HepG2 (cell line): ENCODE measurements around the gene ENTPD2. TPM values are rescaled to one million over a fixed set of nuclear protein-coding genes. Genes with fewer than 3 reads are reported as not detected.

Experiments
- AKNA ChIP-seq: sonication (generic); formaldehyde crosslinking; IDR thresholded peaks from 2 replicates; pipeline ENCODE4 v1.4.0; 2020; ENCODE audit warnings: missing genetic modification reagents, borderline replicate concordance
- HCFC1 ChIP-seq: fragments of 150-350 bp; IDR thresholded peaks from 2 replicates; pipeline ENCODE4 v1.6.1; 2014; ENCODE audit warnings: low read depth, low read length
- PAX8 ChIP-seq: sonication (generic); formaldehyde crosslinking; IDR thresholded peaks from 2 replicates; pipeline ENCODE4 v1.8.0; 2022; ENCODE audit warnings: mild to moderate bottlenecking, missing genetic modification reagents, borderline replicate concordance
- PHF20 ChIP-seq: sonication (generic); formaldehyde crosslinking; IDR thresholded peaks from 2 replicates; pipeline ENCODE4 v1.5.0; 2020; ENCODE audit warnings: mild to moderate bottlenecking, missing genetic modification reagents
- POGZ ChIP-seq: sonication (generic); formaldehyde crosslinking; IDR thresholded peaks from 2 replicates; pipeline ENCODE4 v1.4.0; 2020; ENCODE audit warnings: mild to moderate bottlenecking, missing genetic modification reagents
- PRDM10 ChIP-seq: sonication (generic); formaldehyde crosslinking; IDR thresholded peaks from 2 replicates; pipeline ENCODE4 v1.4.0; 2020; ENCODE audit warnings: low read depth, missing genetic modification reagents
- SIX1 ChIP-seq: sonication (generic); formaldehyde crosslinking; IDR thresholded peaks from 2 replicates; pipeline ENCODE4 v1.4.0; 2020; ENCODE audit warnings: missing genetic modification reagents, borderline replicate concordance
- TFDP1 ChIP-seq: IDR thresholded peaks from 2 replicates; pipeline ENCODE4 v1.6.1; 2016; ENCODE audit warnings: missing compliant biosample characterization, missing genetic modification reagents, borderline replicate concordance
- ZFP36 ChIP-seq: fragments of 150-350 bp; IDR thresholded peaks from 2 replicates; pipeline ENCODE4 v1.6.1; 2018; ENCODE audit warnings: borderline replicate concordance, low read length, low read depth; ENCODE audit not compliant: partially characterized antibody
- ZNF543 ChIP-seq: sonication (generic); formaldehyde crosslinking; IDR thresholded peaks from 2 replicates; pipeline ENCODE4 v1.4.0; 2020; ENCODE audit warnings: mild to moderate bottlenecking, missing genetic modification reagents
- ZNF609 ChIP-seq: sonication (generic); formaldehyde crosslinking; IDR thresholded peaks from 2 replicates; pipeline ENCODE4 v1.4.0; 2020; ENCODE audit warnings: mild to moderate bottlenecking, missing genetic modification reagents, borderline replicate concordance
- polyA plus RNA-seq, 8 experiments: library from polyadenylated mRNA; depleted of rRNA in 3 of 8; stranded (reverse) in 7 of 8; unstranded in 1 of 8; fragments of >200 nt; fragmentation: Illumina TruSeq in 4 of 8; extraction: Trizol in 4 of 8; gene quantifications; 2 replicates each; pipeline versions ENCODE4 v1.2.1 to v1.2.3, GENCODE V29; 2011 to 2016; ENCODE audit warnings: low read depth in 4 of 8, missing spikeins in 1 of 8, mixed read lengths in 1 of 8; ENCODE audit not compliant: insufficient read depth in 1 of 8
- total RNA-seq, 5 experiments: library from RNA; depleted of rRNA; stranded (reverse); fragments of >200 nt; fragmentation: Illumina TruSeq; extraction: Trizol; gene quantifications; 2 replicates each; pipeline ENCODE4 v1.2.3, GENCODE V29; 2016; ENCODE audit warnings: low read depth in 1 of 5

The ENTPD2 gene
- total and polyA plus RNA-seq, 2 of the 13 experiments (the other 11 are each of a cell fraction or from before 2014, with no cell fraction given), result 0.95 to 3.2 TPM

GRCh38 chr9:137055385-137056364 lies 1.8 kb upstream of the ENTPD2 start (continued):
- no peak; the same call in 1 of the 2 replicates for TF ChIP-seq PRDM10 (CRISPR knock-in tag)
- TF ChIP-seq POGZ, result no peak
- no peak for TF ChIP-seq ZNF543 (CRISPR knock-in tag)
- TF ChIP-seq ZNF609, result no peak; the same call in 1 of the 2 replicates
- TF ChIP-seq ZFP36, result no peak
- peak; percentile 57; the same call in 1 of the 2 replicates for TF ChIP-seq TFDP1 (CRISPR knock-in tag)
- TF ChIP-seq PAX8 (CRISPR knock-in tag), result no peak
- 0 out of 2 replicates have a peak, but pooled peaks have one; percentile 11 for TF ChIP-seq HCFC1
- no peak for TF ChIP-seq PHF20 (CRISPR knock-in tag)
- no peak for TF ChIP-seq AKNA (CRISPR knock-in tag)
- no peak; the same call in 1 of the 2 replicates for TF ChIP-seq SIX1
